DMS79 (cell line): ENCODE data around the gene HMGN2.
"Not testable (repeated sequence)": the region's sequence is repeated elsewhere in the genome, so short reads cannot be mapped to it uniquely, and the experiment has no call there.

Experiments
- DNase-seq: peaks from one replicate; lab custom pipeline; 2025; lab: John Stamatoyannopoulos, UW

Gene HMGN2

GRCh38 chr1:26477446-26478152 lies 5.4 kb downstream of the HMGN2 start:
- no peak for DNase-seq

DNA sequence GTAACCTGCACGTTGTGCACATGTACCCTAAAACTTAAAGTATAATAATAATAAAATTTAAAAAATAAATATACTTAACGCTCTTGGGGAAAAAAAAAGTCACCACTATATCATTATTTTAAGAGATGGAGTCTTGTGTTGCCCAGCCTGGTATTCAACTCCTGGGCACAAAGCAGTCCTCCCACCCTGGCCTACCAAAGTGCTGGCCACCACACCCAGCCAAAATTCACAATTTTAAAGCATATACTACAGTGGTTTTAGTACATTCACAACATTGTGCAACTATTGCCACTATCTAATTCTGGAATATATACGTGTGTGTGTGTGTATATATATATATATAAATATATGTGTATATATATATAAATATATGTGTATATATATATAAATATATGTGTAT lies 5.9 kb downstream of the HMGN2 start:
- no peak for DNase-seq

DNA sequence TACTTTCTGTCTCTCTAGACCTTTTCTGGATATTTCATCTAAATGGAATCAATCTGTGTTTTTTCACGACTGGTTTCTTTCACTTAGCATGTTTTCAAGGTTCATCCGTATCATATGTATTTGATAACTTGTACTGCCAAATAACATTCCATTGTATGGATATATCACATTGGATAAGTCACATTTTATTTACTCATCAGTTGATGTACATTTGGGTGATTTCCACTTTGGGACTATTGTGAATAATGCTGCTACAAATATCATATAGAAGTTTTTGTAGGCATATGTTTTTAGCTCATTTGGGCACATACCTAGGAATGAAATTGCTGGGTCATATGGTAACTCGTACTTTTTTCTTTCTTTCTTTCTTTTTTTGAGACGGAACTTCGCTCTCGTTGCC lies 6.7 kb downstream of the HMGN2 start:
- DNase-seq, result no peak

GRCh38 chr1:26482921-26483320 lies 10.7 kb downstream of the HMGN2 start:
- no peak for DNase-seq

GRCh38 chr1:26483980-26484379 lies 11.7 kb downstream of the HMGN2 start:
- no peak for DNase-seq

DNA sequence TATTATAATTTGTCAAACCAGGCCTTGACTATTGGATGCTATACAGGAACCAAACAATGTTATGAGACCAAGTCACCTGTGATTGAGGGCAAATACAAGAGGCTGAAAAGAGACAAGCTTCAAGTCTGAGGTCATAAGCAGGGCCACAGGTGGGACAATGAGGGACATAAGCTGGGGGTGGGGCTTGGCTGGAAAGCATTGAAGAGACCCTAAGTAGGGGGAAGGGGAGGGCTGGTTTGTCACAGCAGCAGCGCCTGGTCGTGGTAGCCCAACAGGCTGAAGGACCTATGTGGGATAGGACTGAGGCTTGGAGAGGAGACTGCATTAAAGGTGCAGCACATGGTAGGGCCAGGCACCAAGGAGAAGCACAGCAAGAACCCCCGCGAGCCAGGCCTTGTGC lies 17.9 kb downstream of the HMGN2 start:
- no peak for DNase-seq

- no peak for DNase-seq
Observed at GRCh38 chr1:26493267-26493666, 21.0 kb downstream of the HMGN2 start.

DNA sequence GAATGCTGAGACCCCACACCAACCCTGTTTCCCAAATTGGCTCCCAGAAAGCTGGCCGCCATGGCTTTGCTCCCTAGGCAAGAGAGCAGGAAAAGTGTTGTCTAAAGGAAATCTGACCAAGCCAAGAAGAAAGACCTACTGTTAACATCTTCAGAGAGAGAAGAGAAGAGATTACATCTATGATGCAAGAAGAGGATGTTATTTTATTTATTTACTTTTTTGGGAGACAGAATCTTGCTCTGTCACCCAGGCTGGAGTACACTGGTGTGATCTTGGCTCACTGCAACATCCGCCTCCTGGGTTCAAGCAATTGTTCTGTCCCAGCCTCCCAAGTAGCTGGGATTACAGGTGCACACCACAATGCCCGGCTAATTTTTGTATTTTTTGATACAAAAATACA lies 21.7 kb downstream of the HMGN2 start:
- no peak for DNase-seq

DNA sequence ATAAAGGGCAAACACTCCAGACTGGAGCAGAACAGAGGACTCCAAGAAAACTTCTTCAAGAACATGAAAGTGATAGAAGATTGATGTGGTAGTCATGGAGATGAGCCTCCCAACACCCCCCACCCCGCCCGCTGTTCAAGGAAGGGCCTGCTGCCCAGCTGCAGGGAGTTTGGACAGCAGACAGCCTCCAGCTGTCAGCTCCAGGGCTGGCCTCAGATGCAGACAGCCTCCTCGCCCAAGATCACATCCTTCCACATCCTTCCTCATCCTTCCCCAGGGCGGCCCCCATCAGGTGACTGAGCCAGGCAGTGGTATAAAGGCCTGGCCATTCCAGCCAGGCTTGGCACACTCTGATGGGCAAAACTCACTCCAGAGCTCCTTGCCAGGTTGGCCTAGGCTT lies 24.6 kb downstream of the HMGN2 start:
- no peak for DNase-seq

DNA sequence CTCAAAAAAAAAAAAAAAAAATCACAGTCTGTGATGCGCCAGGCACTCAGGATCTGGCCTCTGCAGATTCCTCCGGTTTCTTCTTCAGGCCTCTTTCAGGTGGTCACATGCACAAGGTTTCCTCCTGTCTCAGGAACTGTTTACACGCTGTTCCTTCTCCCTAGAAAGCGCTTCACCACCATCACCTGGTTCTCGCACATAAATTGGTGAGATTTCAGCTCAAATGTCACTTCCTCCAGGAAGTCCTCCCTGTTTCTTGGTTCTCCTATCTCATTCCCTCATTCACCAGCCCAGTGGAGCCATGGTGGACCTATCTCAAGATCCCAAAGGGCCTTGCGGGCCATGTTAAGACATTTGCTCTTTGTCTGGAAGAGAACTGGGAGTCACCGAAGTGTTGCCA lies 26.7 kb downstream of the HMGN2 start:
- no peak for DNase-seq

DNA sequence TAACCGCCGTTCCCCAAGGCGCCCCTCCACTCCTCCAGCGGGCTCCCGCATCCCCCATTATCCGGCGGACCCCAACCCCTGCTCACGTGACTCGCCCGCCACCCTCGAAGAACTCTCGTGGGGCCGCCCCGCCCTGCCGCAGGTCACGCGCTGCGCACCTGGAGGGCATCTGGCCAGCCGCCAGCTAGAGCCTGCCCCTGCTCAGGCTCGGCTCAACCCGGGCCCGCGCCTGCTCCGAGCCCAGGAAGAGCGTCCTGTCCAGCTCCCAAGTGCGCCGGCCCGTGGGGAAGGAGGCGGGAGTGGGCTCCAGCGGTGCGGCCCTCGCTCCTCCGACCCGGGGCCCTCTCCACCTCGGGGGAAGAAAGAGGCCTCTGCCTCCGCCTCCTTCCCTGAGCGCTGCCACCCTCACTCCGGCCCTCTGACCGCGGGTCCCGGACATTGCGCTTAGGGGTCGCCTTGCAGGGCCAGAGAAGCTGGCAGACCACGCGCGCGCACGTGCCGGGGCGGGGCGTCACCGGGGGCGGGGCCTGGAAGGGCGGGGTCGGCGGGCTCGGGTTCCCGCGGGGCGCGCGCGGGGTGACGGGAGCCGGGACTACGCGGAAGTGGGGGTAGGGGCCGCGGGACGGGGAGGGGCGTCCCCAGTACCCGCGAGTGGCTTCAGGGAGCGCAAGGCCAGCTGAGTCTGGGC lies 28.4 kb downstream of the HMGN2 start:
- peak; percentile 83 for DNase-seq

GRCh38 chr1:26510711-26511110 lies 38.5 kb downstream of the HMGN2 start:
- DNase-seq, result not testable (repeated sequence)

DNA sequence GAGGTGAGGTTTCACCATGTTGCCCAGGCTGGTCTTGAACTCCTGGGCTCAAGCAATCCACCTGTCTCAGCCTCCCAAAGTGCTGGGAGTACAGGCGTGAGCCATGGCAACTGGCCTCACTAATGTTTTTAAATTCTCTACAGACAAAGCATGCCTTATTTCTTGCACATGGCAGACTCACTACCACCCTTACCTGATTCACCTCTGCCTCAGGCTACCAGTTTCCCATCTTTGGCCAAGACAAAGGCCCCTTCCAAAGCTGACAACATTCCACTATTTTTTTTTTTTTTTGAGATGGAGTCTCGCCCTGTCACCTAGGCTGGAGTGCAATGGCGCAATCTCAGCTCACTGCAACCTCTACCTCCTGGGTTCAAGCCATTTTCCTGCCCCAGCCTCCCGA lies 43.6 kb downstream of the HMGN2 start:
- not testable (repeated sequence) for DNase-seq

- no peak for DNase-seq
Observed at GRCh38 chr1:26516987-26517765, 44.9 kb downstream of the HMGN2 start.

GRCh38 chr1:26517766-26518049 lies 45.5 kb downstream of the HMGN2 start:
- DNase-seq, result no peak

GRCh38 chr1:26518355-26518754 lies 46.1 kb downstream of the HMGN2 start:
- DNase-seq, result no peak

DNA sequence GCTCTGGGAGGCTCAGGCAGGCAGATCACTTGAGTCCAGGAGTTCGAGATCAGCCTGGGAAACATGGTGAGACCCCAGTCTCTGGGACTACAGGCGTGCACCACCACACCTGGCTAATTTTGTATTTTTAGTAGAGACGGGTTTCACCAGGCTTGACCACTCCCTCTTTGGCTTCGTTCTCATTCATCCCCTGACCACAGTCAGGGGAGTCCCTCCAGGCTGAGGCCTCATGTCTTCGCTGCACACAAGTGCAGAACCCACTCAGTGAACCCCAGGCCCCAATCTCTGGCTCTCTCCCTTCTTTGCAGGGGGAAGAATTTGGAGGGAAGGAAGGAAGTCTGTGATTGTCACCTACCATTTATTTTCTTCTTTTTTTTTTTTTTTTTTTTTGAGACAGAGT lies 48.1 kb downstream of the HMGN2 start:
- DNase-seq, result no peak

DNA sequence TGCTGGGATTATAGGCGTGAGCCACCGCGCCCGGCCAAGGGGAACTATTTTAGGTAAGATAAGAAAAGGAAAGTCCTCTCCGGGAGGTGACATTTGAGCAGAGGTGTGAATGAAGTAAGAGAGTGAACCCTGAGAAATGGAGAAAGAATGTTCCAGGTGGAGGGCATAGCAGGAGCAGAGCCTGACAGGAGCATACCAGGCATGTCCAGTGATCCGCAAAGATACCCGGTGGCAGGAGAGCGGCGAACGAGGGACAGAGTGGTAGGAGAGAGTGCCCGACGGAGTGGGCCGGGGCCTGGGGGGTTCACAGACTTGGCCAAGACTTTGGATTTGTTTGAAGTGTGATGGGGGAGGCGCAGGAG lies 49.4 kb downstream of the HMGN2 start:
- no peak for DNase-seq

- DNase-seq, result no peak
Observed at GRCh38 chr1:26522073-26522472, 49.8 kb downstream of the HMGN2 start.

DNA sequence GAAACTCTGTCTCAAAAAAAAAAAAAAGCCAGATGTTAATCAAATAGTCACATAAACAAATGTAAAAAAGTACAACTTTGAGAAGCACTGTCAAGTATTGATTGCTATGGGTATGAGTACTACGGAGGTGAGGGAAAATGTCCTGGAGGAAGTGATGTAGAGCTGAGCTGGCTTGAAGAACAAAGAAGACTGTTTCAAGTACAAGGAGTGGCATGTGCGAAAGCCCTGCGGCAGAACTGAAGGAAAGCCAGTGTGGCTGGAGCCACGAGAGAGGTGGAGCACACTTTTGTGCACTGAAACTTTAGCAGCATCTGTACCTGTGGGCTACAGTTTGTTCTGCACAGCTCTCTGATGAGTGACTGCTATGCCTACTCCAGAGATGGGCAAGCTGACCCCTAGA lies 51.9 kb downstream of the HMGN2 start:
- no peak for DNase-seq
